ENCODE measurements around the gene STAM. TPM values are rescaled to one million over a fixed set of nuclear protein-coding genes. Genes with fewer than 3 reads are reported as not detected.

STAM gene
- polyA plus RNA-seq, 1 experiment, result 22.0 TPM

DNA sequence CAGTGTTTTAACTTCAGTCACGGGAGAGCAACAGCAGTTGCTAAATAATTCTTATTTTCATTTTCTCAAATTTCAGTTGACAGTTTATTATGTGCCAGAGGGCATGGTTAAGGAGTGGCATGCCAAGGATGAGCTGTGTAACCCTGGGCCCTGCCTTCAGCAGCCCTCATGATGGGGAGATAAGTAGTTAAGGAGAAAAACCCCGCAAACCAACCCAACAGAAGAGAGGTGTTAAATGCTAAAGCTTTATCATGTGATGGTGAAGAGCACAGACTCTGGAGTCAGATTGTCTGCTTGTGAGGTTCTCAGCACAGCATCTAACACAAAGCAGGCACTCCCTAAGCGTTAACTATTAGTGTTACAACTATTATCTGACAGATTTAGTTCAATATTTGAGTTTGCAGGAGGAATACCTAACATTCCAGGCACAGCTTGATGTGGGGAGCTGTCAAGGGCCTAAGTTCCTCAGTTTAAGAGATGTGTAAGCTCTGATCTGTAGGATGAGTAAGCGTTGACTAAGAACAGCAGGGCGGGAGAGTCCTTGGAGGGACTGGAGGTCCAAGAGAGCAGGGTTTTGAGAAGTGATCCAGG, 29.6 kb downstream of the STAM start:
- H3K4me3 ChIP-seq (ENCODE audit: low read depth, low read length), result no peak overlapping the region

DNA sequence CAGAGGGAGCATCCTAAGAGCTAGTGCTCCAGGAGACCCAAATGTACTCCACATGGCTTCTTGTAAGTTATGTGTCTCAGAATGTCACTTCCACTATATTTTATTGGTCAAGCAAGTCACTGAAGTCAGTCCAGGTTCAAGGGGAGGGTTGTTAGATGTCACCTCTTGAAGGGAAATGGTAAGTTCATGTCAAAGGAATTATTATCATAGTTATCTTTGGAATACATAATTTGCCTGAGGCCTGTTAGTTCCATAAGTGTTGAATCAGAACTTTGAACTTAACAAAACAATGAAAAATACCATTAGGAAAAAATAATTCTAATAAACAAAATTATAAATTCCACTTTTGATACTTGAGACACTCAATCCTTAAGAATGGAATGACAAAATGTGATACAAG, 30.6 kb downstream of the STAM start:
- no peaks in the 10 kb centered on the region for H3K27me3 ChIP-seq (ENCODE audit: control insufficient read depth, insufficient read depth, low read length)
- DNase-seq (ENCODE audit: low read depth), result no peak
- H3K36me3 ChIP-seq (ENCODE audit: control insufficient read depth, insufficient read depth, low read length), result no peaks in the 10 kb centered on the region
- TF ChIP-seq, protein P1, sequence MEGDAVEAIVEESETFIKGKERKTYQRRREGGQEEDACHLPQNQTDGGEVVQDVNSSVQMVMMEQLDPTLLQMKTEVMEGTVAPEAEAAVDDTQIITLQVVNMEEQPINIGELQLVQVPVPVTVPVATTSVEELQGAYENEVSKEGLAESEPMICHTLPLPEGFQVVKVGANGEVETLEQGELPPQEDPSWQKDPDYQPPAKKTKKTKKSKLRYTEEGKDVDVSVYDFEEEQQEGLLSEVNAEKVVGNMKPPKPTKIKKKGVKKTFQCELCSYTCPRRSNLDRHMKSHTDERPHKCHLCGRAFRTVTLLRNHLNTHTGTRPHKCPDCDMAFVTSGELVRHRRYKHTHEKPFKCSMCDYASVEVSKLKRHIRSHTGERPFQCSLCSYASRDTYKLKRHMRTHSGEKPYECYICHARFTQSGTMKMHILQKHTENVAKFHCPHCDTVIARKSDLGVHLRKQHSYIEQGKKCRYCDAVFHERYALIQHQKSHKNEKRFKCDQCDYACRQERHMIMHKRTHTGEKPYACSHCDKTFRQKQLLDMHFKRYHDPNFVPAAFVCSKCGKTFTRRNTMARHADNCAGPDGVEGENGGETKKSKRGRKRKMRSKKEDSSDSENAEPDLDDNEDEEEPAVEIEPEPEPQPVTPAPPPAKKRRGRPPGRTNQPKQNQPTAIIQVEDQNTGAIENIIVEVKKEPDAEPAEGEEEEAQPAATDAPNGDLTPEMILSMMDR (IDR thresholded peaks at IDR 0.05; ENCODE audit: insufficient read depth, low read depth, low read length), result no peak
- POLR2A ChIA-PET, result no interaction called here
- H3K4me3 ChIP-seq (ENCODE audit: low read depth, low read length), result no peak overlapping the region
- CTCF ChIA-PET, result interaction anchor here (1.2 kb wide), 1 partner anchor 26 kb away, joined by 4 read pairs; no protein-coding TSS in a partner anchor

More for the DNA sequence above, 29.6 kb downstream of the STAM start:
- Histone ChIP-seq H3K36me3 (ENCODE audit: control insufficient read depth, insufficient read depth, low read length) (no peaks in the 10 kb centered on the region), H3K27me3 (ENCODE audit: control insufficient read depth, insufficient read depth, low read length) (no peaks in the 10 kb centered on the region)
- peak; percentile 82 for DNase-seq (ENCODE audit: low read depth)
- ChIA-PET POLR2A (interaction anchor here (0.6 kb wide), 2 partner anchors 57 to 1047 kb away, joined by 3 to 4 read pairs; no protein-coding TSS in a partner anchor), CTCF (interaction anchor here (0.5 to 1.3 kb wide), 4 partner anchors 12 to 183 kb away, joined by 3 to 6 read pairs (median 4); no protein-coding TSS in a partner anchor)
- TF ChIP-seq, protein P1 (IDR thresholded peaks at IDR 0.05; ENCODE audit: insufficient read depth, low read depth, low read length), result no peak

DNA sequence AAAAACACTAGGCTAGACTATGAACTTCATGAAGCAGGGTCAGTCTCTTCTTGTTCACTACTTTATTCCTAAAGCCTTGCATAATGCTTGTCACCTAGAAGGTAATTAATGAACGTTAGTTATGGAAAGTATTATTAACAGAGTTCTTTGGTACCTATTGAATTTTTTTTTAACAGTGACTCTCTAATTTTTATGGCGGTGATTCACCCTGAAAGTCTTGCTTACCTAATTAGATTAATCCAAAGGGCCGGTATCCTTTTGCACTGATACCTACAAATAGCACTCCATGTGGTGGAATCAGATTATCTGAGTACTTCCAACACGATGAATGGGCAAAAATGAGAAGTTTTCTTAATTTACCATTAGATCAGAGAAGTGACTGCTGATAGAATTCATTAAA, 31.7 kb downstream of the STAM start:
- no peak for DNase-seq (ENCODE audit: low read depth)
- ChIA-PET POLR2A (no interaction called here), CTCF (interaction anchor here (1.8 kb wide), 1 partner anchor 17 kb away, joined by 4 read pairs; no protein-coding TSS in a partner anchor)
- no peaks in the 10 kb centered on the region for H3K27me3 ChIP-seq (ENCODE audit: control insufficient read depth, insufficient read depth, low read length)
- no peak overlapping the region for H3K4me3 ChIP-seq (ENCODE audit: low read depth, low read length)
- no peaks in the 10 kb centered on the region for H3K36me3 ChIP-seq (ENCODE audit: control insufficient read depth, insufficient read depth, low read length)
- TF ChIP-seq, protein P1 (IDR thresholded peaks at IDR 0.05; ENCODE audit: insufficient read depth, low read depth, low read length), result no peak

DNA sequence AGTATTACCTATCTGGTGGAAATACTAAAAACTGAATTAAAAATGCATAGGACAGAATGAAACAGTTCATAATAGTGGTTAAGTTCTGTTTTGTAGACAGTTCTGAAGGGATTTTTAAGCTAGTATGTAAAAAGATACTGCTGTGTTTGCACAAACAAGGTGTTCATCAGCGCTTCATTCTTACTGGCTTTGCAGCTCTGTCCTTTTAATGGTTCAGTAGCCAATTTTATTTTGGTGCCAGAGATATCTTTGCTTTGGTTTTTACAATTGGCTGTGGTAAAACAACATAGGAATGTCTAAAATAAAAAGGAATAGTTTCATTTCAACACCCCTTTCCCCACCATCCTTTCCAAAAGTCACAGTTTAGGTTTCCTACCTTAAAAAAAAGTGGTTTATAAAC, 33.0 kb downstream of the STAM start:
- POLR2A ChIA-PET, result no interaction called here
- no peak overlapping the region for H3K4me3 ChIP-seq (ENCODE audit: low read depth, low read length)
- DNase-seq (ENCODE audit: low read depth), result no peak
- CTCF ChIA-PET, result interaction anchor here (1.8 kb wide), 1 partner anchor 16 kb away, joined by 4 read pairs; no protein-coding TSS in a partner anchor
- TF ChIP-seq, protein P1 (IDR thresholded peaks at IDR 0.05; ENCODE audit: insufficient read depth, low read depth, low read length), result no peak
- H3K27me3 ChIP-seq (ENCODE audit: control insufficient read depth, insufficient read depth, low read length), result no peaks in the 10 kb centered on the region
- no peaks in the 10 kb centered on the region for H3K36me3 ChIP-seq (ENCODE audit: control insufficient read depth, insufficient read depth, low read length)

DNA sequence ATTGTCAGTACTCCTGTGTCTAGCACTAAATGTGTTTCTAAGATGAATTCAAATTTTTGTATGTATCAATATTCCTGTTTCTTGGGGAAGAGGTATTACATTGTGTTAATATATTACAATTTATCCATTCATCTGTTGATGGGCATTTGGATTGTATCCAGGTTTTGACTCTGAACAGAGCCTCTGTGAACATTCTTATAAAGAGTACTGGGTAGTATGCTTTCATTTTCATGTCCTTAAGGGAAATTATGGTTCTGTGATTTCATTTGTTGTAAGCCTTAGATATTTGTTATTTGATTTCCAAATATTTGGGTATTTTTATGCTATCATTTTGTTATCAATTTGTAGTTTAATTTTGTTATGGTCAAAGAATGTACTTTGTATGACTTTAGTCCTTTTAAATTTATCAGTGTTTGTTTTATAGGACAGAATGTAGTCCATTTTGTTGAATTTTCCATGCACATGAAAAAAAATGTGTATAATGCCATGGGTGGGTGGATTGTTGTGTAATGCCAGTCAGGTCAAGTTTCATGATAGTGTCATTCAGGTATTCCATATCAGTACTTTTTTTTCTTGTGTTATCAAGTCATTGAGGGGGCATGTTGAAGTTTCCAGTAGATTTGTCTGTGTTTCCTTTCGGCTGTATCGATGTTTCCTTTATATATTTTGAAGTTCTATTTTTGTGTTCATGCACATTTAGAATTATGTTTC, 38.4 kb downstream of the STAM start:
- Histone ChIP-seq H3K27me3 (ENCODE audit: control insufficient read depth, insufficient read depth, low read length) (no peaks in the 10 kb centered on the region), H3K4me3 (ENCODE audit: low read depth, low read length) (no peak overlapping the region), H3K36me3 (ENCODE audit: control insufficient read depth, insufficient read depth, low read length) (no peaks in the 10 kb centered on the region)
- TF ChIP-seq, protein P1 (IDR thresholded peaks at IDR 0.05; ENCODE audit: insufficient read depth, low read depth, low read length), result no peak
- ChIA-PET POLR2A (no interaction called here), CTCF (no interaction called here)
- DNase-seq (ENCODE audit: low read depth), result no peak

All from BJ (cell line).